Hematopoietic multipotent progenitor cell treated with erythropoietin and hydrocortisone succinate and interleukin-3 and kit ligand, for 6 days (in vitro differentiated cells): ENCODE data around the gene DNAJC4.

Experiments used
- DNase-seq: peaks from one replicate; pipeline ENCODE4 v3.0.0-alpha.2; 2015

Gene DNAJC4

GRCh38 chr11:64208796-64209562, 21.4 kb upstream of the DNAJC4 start:
- DNase-seq: no peak

- no peak for DNase-seq
Observed at GRCh38 chr11:64209563-64209843, 20.8 kb upstream of the DNAJC4 start.

- no peak for DNase-seq
Observed at GRCh38 chr11:64210301-64211020, 19.9 kb upstream of the DNAJC4 start.

- DNase-seq: no peak
Observed at GRCh38 chr11:64211181-64211872, 19.0 kb upstream of the DNAJC4 start.

GRCh38 chr11:64216879-64217278, 13.5 kb upstream of the DNAJC4 start:
- DNase-seq: peak; percentile 43

- no peak for DNase-seq
Observed at GRCh38 chr11:64218628-64219353, 11.6 kb upstream of the DNAJC4 start.

- DNase-seq: no peak
Observed at GRCh38 chr11:64219354-64219684, 11.0 kb upstream of the DNAJC4 start.

GRCh38 chr11:64219755-64220154, 10.6 kb upstream of the DNAJC4 start:
- no peak for DNase-seq

- no peak for DNase-seq
Observed at GRCh38 chr11:64220271-64220670, 10.1 kb upstream of the DNAJC4 start.

GRCh38 chr11:64220798-64221197, 9.6 kb upstream of the DNAJC4 start:
- no peak for DNase-seq

- no peak for DNase-seq
Observed at GRCh38 chr11:64222651-64223000, 7.7 kb upstream of the DNAJC4 start.

- no peak for DNase-seq
Observed at GRCh38 chr11:64223001-64223651, 7.2 kb upstream of the DNAJC4 start.

- DNase-seq: no peak
Observed at GRCh38 chr11:64224151-64224890, 6.0 kb upstream of the DNAJC4 start.

GRCh38 chr11:64224891-64225607, 5.3 kb upstream of the DNAJC4 start:
- no peak for DNase-seq

GRCh38 chr11:64225608-64226506, 4.5 kb upstream of the DNAJC4 start, which contains the start of the genes NUDT22 and TRPT1:
Gene NUDT22, plus strand, starts transcription at chr11:64226274. Its CDS starts 379 bp downstream, at chr11:64226653.
Gene TRPT1, minus strand, starts transcription at chr11:64226186. Its CDS starts 326 bp downstream, at chr11:64225860.
- DNase-seq: peak; percentile 94

GRCh38 chr11:64226507-64227051, 3.8 kb upstream of the DNAJC4 start:
- peak; percentile 88 for DNase-seq

- no peak for DNase-seq
Observed at GRCh38 chr11:64227405-64227956, 2.9 kb upstream of the DNAJC4 start.

GRCh38 chr11:64229090-64229743, 1.1 kb upstream of the DNAJC4 start:
- no peak for DNase-seq

- DNase-seq: peak; percentile 9
Observed at GRCh38 chr11:64229744-64230170, 591 bp upstream of the DNAJC4 start.
